Measurements from ENCODE around the gene TBC1D22B. TPM values are rescaled to one million over a fixed set of nuclear protein-coding genes. Genes with fewer than 3 reads are reported as not detected.

TBC1D22B gene
- total RNA-seq, 6 donors from 2014 or later, result 10.0 to 17.8 (median 10.9) TPM

DNA sequence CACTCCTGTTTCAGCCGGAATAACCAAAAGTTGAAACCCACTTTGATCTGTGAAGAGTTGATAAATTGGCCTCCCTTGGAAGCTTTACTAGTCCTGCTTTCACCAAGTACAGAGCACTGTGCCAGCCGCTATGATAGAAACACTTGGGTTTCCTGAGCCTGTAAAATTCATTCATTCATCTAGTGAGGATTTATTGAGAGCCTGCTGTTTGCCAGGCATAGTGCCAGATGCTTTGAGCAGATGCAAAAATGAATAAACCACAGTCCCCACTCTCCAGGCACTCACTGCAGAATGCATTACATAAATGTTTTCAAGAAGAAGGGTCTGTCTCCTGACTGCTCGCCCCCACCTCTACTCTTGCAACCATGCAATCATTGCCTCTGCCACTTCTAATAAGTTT lies 25.7 kb downstream of the TBC1D22B start:
- peaks cover 7 to 83% (median 53%) of the 10 kb centered on the region in 4 donors for H3K36me3 ChIP-seq
- no peaks in the 10 kb centered on the region for H3K27me3 ChIP-seq
- DNase-seq, result no peak
- no peak for ATAC-seq (ENCODE audit: low FRiP score in 2 of 2)
- H3K9me3 ChIP-seq, result no peaks in the 10 kb centered on the region
- peaks cover 6 to 13% (median 10%) of the 10 kb centered on the region in 4 donors for H3K4me1 ChIP-seq
- no peak overlapping the region for H3K4me3 ChIP-seq
- TF ChIP-seq POLR2AphosphoS5 (IDR thresholded peaks at IDR 0.05) (no peak), CTCF (IDR thresholded peaks at IDR 0.05) (no peak), EP300 (IDR thresholded peaks at IDR 0.05) (no peak), POLR2A (IDR thresholded peaks at IDR 0.05) (no peak)
- H3K27ac ChIP-seq, result peak overlapping the region in 1 of 4 donors; percentile 0
- 56 to 84% methylated on average over 3 of the region's 3 CpGs for WGBS, 2 donors

GRCh38 chr6:37283671-37284151 lies 26.1 kb downstream of the TBC1D22B start:
- 83 to 87% methylated on average over 2 to 3 of the region's 3 CpGs for WGBS, 2 donors
- DNase-seq, result no peak

GRCh38 chr6:37284781-37285180 lies 27.2 kb downstream of the TBC1D22B start:
- 93 to 100% methylated on average over 4 of the region's 4 CpGs for WGBS, 2 donors
- DNase-seq, result no peak
- no peak for TF ChIP-seq EP300 (IDR thresholded peaks at IDR 0.05)
- TF ChIP-seq POLR2A (IDR thresholded peaks at IDR 0.05), result no peak
- no peak for TF ChIP-seq POLR2AphosphoS5 (IDR thresholded peaks at IDR 0.05)
- no peak for TF ChIP-seq CTCF (IDR thresholded peaks at IDR 0.05)
- no peak for ATAC-seq (ENCODE audit: low FRiP score in 2 of 2)
- H3K36me3 ChIP-seq, result peaks cover 7 to 90% (median 52%) of the 10 kb centered on the region in 4 donors
- H3K4me3 ChIP-seq, result no peak overlapping the region
- H3K4me1 ChIP-seq, result peaks cover 0 to 8% (median 7%) of the 10 kb centered on the region in 4 donors
- H3K9me3 ChIP-seq, result no peaks in the 10 kb centered on the region
- no peak overlapping the region for H3K27ac ChIP-seq
- H3K27me3 ChIP-seq, result no peaks in the 10 kb centered on the region

More at GRCh38 chr6:37283671-37284151, 26.1 kb downstream of the TBC1D22B start:
- Histone ChIP-seq H3K4me3 (no peak overlapping the region), H3K9me3 (no peaks in the 10 kb centered on the region), H3K27ac (peak overlapping the region in 1 of 4 donors; percentile 0), H3K36me3 (peaks cover 7 to 86% (median 53%) of the 10 kb centered on the region in 4 donors), H3K27me3 (no peaks in the 10 kb centered on the region), H3K4me1 (peaks cover 6 to 13% (median 10%) of the 10 kb centered on the region in 4 donors)
- TF ChIP-seq POLR2A (IDR thresholded peaks at IDR 0.05), result no peak
- peak; percentile 49 to 68 for ATAC-seq (ENCODE audit: low FRiP score in 2 of 2)

DNA sequence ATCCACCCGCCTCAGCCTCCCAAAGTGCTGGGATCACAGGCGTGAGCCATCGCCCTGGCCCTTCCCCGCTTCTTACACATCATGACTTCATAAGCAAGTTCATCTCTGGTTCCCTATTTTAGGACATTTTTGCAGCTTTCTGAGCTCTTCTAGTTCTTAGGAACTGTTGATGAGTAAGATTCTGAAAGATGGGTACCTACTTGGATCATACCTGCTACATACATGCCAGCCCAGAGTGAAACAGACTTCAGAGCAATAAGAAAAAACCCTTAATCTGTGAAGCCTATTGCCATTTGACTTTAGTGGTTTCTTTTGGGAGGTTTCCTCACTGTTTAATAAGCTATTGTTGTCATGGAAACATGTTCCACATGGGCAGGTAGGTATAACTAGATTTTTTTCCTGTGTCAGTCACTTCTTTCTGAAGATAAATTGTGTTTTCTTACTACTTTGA lies 28.3 kb downstream of the TBC1D22B start:
- peaks cover 0 to 3% (median 0%) of the 10 kb centered on the region in 4 donors for H3K4me1 ChIP-seq
- H3K36me3 ChIP-seq, result peaks cover 3 to 85% (median 46%) of the 10 kb centered on the region in 4 donors
- H3K27me3 ChIP-seq, result no peaks in the 10 kb centered on the region
- ATAC-seq (ENCODE audit: low FRiP score in 2 of 2) (no peak), DNase-seq (no peak)
- H3K4me3 ChIP-seq, result no peak overlapping the region
- H3K27ac ChIP-seq, result no peak overlapping the region
- H3K9me3 ChIP-seq, result no peaks in the 10 kb centered on the region
- TF ChIP-seq POLR2A (IDR thresholded peaks at IDR 0.05) (no peak), CTCF (IDR thresholded peaks at IDR 0.05) (no peak), POLR2AphosphoS5 (IDR thresholded peaks at IDR 0.05) (no peak), EP300 (IDR thresholded peaks at IDR 0.05) (no peak)
- WGBS, 2 donors, result 96 to 97% methylated on average over 4 of the region's 4 CpGs

DNA sequence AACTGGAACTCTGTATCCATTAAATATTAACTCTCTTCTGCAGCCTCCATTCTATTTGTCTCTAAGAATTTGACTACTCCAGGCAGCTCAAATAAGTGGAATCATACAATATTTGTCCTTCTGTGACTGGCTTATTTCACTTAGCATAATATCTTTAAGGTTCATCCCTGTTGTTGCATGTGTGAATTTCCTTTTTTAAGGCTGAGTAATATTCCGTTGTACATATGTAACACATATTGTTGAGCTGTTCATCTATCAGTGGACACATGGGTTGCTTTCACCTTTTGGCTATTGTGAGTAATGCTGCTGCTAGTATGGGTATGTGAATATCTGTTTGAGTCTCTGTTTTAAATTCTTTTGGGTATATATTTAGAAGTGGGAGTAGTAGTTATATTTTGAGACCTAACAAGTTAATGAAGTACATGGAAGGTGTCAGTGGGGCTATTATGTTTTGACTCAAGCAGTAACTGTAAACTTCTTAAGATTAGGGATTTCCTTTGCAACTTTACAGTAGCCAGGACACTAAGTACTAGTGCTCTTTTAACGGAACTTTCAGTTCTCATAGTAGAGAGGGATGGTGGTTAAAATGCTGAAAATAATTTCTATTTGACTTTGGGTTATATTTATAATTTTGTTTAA lies 30.1 kb downstream of the TBC1D22B start:
- no peaks in the 10 kb centered on the region for H3K4me1 ChIP-seq
- DNase-seq (no peak), ATAC-seq (ENCODE audit: low FRiP score in 2 of 2) (no peak)
- TF ChIP-seq EP300 (IDR thresholded peaks at IDR 0.05) (no peak), CTCF (IDR thresholded peaks at IDR 0.05) (no peak), POLR2A (IDR thresholded peaks at IDR 0.05) (no peak), POLR2AphosphoS5 (IDR thresholded peaks at IDR 0.05) (no peak)
- H3K27me3 ChIP-seq, result no peaks in the 10 kb centered on the region
- WGBS, 2 donors, result 90% methylated on average over 2 of the region's 2 CpGs
- H3K4me3 ChIP-seq, result no peak overlapping the region
- peaks cover 12 to 91% (median 44%) of the 10 kb centered on the region in 4 donors for H3K36me3 ChIP-seq
- H3K27ac ChIP-seq, result no peak overlapping the region
- no peaks in the 10 kb centered on the region for H3K9me3 ChIP-seq
